ENCODE measurements around the gene KCNQ1OT1.
A peak's percentile ranks its signal among the peaks of the same experiment; 100 is the strongest.

KCNQ1OT1 gene

GRCh38 chr11:2701230-2701629 lies 1.4 kb upstream of the KCNQ1OT1 start (continued):
- TF ChIP-seq ARNTL (CRISPR knock-in tag; IDR thresholded peaks at IDR 0.05; ENCODE audit: borderline replicate concordance, low read depth): no peak
- no peak for TF ChIP-seq BACH2 (CRISPR knock-in tag; IDR thresholded peaks at IDR 0.05; ENCODE audit: borderline replicate concordance)
- TF ChIP-seq RARB (CRISPR knock-in tag; IDR thresholded peaks at IDR 0.05): no peak
- no peak for TF ChIP-seq GLIS3 (CRISPR knock-in tag; IDR thresholded peaks at IDR 0.05)
- no peak for TF ChIP-seq PPARA (CRISPR knock-in tag; IDR thresholded peaks at IDR 0.05; ENCODE audit: borderline replicate concordance)
- TF ChIP-seq, protein P1, sequence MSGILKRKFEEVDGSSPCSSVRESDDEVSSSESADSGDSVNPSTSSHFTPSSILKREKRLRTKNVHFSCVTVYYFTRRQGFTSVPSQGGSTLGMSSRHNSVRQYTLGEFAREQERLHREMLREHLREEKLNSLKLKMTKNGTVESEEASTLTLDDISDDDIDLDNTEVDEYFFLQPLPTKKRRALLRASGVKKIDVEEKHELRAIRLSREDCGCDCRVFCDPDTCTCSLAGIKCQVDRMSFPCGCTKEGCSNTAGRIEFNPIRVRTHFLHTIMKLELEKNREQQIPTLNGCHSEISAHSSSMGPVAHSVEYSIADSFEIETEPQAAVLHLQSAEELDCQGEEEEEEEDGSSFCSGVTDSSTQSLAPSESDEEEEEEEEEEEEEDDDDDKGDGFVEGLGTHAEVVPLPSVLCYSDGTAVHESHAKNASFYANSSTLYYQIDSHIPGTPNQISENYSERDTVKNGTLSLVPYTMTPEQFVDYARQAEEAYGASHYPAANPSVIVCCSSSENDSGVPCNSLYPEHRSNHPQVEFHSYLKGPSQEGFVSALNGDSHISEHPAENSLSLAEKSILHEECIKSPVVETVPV (CRISPR knock-in tag; IDR thresholded peaks at IDR 0.05): no peak
- no peak for TF ChIP-seq ZNF565 (CRISPR knock-in tag; conservative IDR thresholded peaks at IDR 0.05; ENCODE audit: low read depth)

DNA sequence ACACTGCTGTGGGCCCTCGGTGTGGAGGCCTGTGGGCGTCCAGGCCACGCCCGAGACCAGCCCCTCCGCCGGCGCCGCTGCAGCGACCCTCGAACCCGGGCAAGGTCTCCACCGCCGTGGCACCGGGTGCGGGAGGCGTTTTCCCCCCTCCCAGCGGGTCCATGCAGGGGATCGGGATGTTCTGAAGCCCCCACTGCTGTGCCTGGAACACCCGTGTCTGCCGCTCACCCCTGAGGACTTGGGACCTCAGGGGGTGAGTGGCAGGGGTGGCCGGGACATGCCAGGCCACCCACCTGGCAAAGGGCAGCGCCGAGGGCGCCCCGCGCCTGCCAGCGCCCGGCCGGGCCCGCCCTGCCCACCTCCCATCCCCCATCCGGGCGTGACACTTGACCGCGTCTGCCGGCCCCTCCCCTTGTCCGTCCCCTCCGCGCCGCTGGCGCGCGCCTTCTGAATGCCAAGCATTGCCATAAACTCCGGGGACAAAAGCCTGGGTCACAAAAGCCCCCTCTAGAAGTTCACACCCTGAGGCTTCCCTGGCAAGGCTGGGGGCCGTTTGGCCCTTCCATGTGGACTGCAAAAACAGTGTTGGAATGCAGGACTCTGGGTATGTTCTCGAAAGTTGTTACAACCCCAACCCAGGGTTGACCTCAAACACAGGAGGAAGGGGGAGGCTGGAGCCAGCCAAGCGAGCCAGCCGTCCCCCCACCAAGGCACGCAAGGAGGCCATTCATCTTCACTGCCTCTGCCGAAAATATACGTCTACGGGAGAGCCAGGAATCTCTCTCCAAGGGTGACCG lies 819 bp upstream of the KCNQ1OT1 start:
- TF ChIP-seq, protein P2, sequence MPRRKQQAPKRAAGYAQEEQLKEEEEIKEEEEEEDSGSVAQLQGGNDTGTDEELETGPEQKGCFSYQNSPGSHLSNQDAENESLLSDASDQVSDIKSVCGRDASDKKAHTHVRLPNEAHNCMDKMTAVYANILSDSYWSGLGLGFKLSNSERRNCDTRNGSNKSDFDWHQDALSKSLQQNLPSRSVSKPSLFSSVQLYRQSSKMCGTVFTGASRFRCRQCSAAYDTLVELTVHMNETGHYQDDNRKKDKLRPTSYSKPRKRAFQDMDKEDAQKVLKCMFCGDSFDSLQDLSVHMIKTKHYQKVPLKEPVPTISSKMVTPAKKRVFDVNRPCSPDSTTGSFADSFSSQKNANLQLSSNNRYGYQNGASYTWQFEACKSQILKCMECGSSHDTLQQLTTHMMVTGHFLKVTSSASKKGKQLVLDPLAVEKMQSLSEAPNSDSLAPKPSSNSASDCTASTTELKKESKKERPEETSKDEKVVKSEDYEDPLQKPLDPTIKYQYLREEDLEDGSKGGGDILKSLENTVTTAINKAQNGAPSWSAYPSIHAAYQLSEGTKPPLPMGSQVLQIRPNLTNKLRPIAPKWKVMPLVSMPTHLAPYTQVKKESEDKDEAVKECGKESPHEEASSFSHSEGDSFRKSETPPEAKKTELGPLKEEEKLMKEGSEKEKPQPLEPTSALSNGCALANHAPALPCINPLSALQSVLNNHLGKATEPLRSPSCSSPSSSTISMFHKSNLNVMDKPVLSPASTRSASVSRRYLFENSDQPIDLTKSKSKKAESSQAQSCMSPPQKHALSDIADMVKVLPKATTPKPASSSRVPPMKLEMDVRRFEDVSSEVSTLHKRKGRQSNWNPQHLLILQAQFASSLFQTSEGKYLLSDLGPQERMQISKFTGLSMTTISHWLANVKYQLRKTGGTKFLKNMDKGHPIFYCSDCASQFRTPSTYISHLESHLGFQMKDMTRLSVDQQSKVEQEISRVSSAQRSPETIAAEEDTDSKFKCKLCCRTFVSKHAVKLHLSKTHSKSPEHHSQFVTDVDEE (CRISPR knock-in tag; IDR thresholded peaks at IDR 0.05): no peak
- TF ChIP-seq SNAI2 (CRISPR knock-in tag; IDR thresholded peaks at IDR 0.05) (no peak), POU6F1 (CRISPR knock-in tag; IDR thresholded peaks at IDR 0.05; ENCODE audit: borderline replicate concordance, low read depth) (no peak), ISL1 (CRISPR knock-in tag; IDR thresholded peaks at IDR 0.05) (no peak), ZC3H10 (CRISPR knock-in tag; IDR thresholded peaks at IDR 0.05) (no peak), ARNTL (CRISPR knock-in tag; IDR thresholded peaks at IDR 0.05; ENCODE audit: borderline replicate concordance, low read depth) (no peak), TOX (CRISPR knock-in tag; IDR thresholded peaks at IDR 0.05; ENCODE audit: borderline replicate concordance) (no peak), ZFP3 (CRISPR knock-in tag; IDR thresholded peaks at IDR 0.05) (no peak), CSDC2 (CRISPR knock-in tag; IDR thresholded peaks at IDR 0.05) (no peak), ESRRG (CRISPR knock-in tag; IDR thresholded peaks at IDR 0.05) (no peak), ZNF565 (CRISPR knock-in tag; conservative IDR thresholded peaks at IDR 0.05; ENCODE audit: low read depth) (no peak), ZNF70 (CRISPR knock-in tag; IDR thresholded peaks at IDR 0.05) (no peak), ZFP30 (CRISPR knock-in tag; IDR thresholded peaks at IDR 0.05) (no peak), RARB (CRISPR knock-in tag; IDR thresholded peaks at IDR 0.05) (no peak), OSR1 (CRISPR knock-in tag; IDR thresholded peaks at IDR 0.05) (no peak)
- TF ChIP-seq, protein P1 (CRISPR knock-in tag; IDR thresholded peaks at IDR 0.05): no peak
- TF ChIP-seq, protein P3, sequence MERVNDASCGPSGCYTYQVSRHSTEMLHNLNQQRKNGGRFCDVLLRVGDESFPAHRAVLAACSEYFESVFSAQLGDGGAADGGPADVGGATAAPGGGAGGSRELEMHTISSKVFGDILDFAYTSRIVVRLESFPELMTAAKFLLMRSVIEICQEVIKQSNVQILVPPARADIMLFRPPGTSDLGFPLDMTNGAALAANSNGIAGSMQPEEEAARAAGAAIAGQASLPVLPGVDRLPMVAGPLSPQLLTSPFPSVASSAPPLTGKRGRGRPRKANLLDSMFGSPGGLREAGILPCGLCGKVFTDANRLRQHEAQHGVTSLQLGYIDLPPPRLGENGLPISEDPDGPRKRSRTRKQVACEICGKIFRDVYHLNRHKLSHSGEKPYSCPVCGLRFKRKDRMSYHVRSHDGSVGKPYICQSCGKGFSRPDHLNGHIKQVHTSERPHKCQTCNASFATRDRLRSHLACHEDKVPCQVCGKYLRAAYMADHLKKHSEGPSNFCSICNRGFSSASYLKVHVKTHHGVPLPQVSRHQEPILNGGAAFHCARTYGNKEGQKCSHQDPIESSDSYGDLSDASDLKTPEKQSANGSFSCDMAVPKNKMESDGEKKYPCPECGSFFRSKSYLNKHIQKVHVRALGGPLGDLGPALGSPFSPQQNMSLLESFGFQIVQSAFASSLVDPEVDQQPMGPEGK (CRISPR knock-in tag; IDR thresholded peaks at IDR 0.05; ENCODE audit: borderline replicate concordance): no peak
- ATAC-seq: peak; percentile 32

- ATAC-seq: peak; percentile 53
- TF ChIP-seq CSDC2 (CRISPR knock-in tag; IDR thresholded peaks at IDR 0.05) (no peak), PPARA (CRISPR knock-in tag; IDR thresholded peaks at IDR 0.05; ENCODE audit: borderline replicate concordance) (no peak), ZNF565 (CRISPR knock-in tag; conservative IDR thresholded peaks at IDR 0.05; ENCODE audit: low read depth) (no peak), OSR1 (CRISPR knock-in tag; IDR thresholded peaks at IDR 0.05) (no peak), ZFP3 (CRISPR knock-in tag; IDR thresholded peaks at IDR 0.05) (no peak), ESRRG (CRISPR knock-in tag; IDR thresholded peaks at IDR 0.05) (no peak), ISL1 (CRISPR knock-in tag; IDR thresholded peaks at IDR 0.05) (no peak), TOX (CRISPR knock-in tag; IDR thresholded peaks at IDR 0.05; ENCODE audit: borderline replicate concordance) (no peak)
- TF ChIP-seq, protein P3 (CRISPR knock-in tag; IDR thresholded peaks at IDR 0.05; ENCODE audit: borderline replicate concordance): no peak
Measured at GRCh38 chr11:2699185-2699530, 636 bp downstream of the KCNQ1OT1 start.
